ENCODE data around the gene ADAMTS2. TPM values are rescaled to one million over a fixed set of nuclear protein-coding genes. Genes with fewer than 3 reads are reported as not detected.
A peak's percentile ranks its signal among the peaks of the same experiment; 100 is the strongest.

Gene ADAMTS2
- total and polyA plus RNA-seq, 2 of the 8 experiments (the other 6 are each of a cell fraction or from before 2014, with no cell fraction given) = 6.6 to 7.3 TPM

DNA sequence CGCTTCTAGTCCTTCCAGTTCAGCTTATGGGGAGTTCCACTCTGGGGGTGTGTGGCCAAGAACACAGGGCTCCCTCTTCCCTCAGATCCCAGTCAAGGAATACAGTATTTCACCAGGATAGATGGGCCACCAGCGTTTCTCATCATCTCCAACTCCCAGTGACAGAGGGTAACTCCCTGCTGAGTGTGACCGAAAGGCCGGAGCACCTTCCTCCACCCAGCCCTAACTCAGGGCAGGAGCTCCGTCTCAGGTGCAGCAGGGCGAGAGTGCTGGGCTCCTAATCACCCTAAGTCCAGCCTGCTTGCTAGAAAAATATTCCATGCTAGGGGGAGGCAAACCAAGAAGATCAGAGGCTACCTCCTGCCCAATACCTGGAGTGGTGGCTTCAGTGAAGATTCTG is 102.6 kb downstream of the ADAMTS2 start:
- POLR2A ChIA-PET (ENCODE audit: partially characterized antibody) = no interaction called here
- Histone ChIP-seq H3K23me2 (ENCODE audit: low read depth, low read length) (peaks cover 4% of the 10 kb centered on the region; the same call in 1 of the 2 replicates), H2AFZ (ENCODE audit: low read length) (no peak overlapping the region), H4K91ac (replicated peaks; ENCODE audit: insufficient read length, low read length) (peak overlapping the region; percentile 10), H2BK20ac (ENCODE audit: low read length) (no peak overlapping the region), H2BK5ac (ENCODE audit: low read depth, low read length) (no peak overlapping the region), H4K20me1 (replicated peaks in 1 of 2; ENCODE audit: control insufficient read depth in 1 of 2, insufficient read depth in 2 of 2, low read length in 2 of 2) (no peaks in the 10 kb centered on the region), H3K27me3 (replicated peaks in 1 of 4; ENCODE audit: control insufficient read depth in 3 of 4, extremely low read depth in 1 of 4, insufficient read depth in 3 of 4, low read length in 3 of 4) (no peaks in the 10 kb centered on the region), H3K9me3 (ENCODE audit: insufficient read depth in 2 of 2, low read depth in 1 of 2, low read length in 1 of 2) (peaks cover under 1 to 4% of the 10 kb centered on the region in 2 experiments; a peak in 2 of 4 replicates), H3K79me1 (ENCODE audit: low read depth, low read length) (no peaks in the 10 kb centered on the region), H3K4me2 (ENCODE audit: insufficient read depth in 1 of 2, low read depth in 2 of 2, low read length in 2 of 2) (no peak overlapping the region), H3K27ac (ENCODE audit: low read depth, low read length) (no peak overlapping the region), H3K4me3 (ENCODE audit: extremely low read depth in 1 of 4, insufficient read depth in 2 of 4, low read depth in 3 of 4, low read length in 4 of 4) (no peak overlapping the region), H3K36me3 (ENCODE audit: control insufficient read depth in 2 of 4, insufficient read depth in 4 of 4, low read length in 3 of 4) (no peaks in the 10 kb centered on the region), H3K23ac (ENCODE audit: insufficient read length) (no peak overlapping the region), H2BK15ac (ENCODE audit: low read length) (no peak overlapping the region), H4K8ac (ENCODE audit: extremely low read depth, insufficient read depth, low read length) (no peak overlapping the region), H3K56ac (replicated peaks; ENCODE audit: insufficient read length, low read depth, low read length) (no peak overlapping the region), H3K9ac (replicated peaks in 1 of 4; ENCODE audit: extremely low read depth in 1 of 4, low read depth in 3 of 4, low read length in 3 of 4) (no peak overlapping the region), H3K79me2 (ENCODE audit: control insufficient read depth in 1 of 2, insufficient read depth in 2 of 2, low read length in 2 of 2) (no peaks in the 10 kb centered on the region), H4K5ac (ENCODE audit: insufficient read length, low read depth, low read length) (no peak overlapping the region), H2AK5ac (ENCODE audit: low read depth, low read length) (no peak overlapping the region), H2BK120ac (replicated peaks; ENCODE audit: low read depth, low read length) (no peak overlapping the region), H2BK12ac (ENCODE audit: low read depth, low read length) (no peak overlapping the region), H3K14ac (ENCODE audit: insufficient read length) (no peak overlapping the region), H3K4me1 (replicated peaks in 1 of 4; ENCODE audit: control insufficient read depth in 3 of 4, insufficient read depth in 4 of 4, low read length in 3 of 4) (peaks cover 0 to 7% (median 3%) of the 10 kb centered on the region in 4 experiments; a peak in 4 of 7 replicates), H3K18ac (ENCODE audit: extremely low read depth, low read length) (no peak overlapping the region), H3K4ac (replicated peaks; ENCODE audit: insufficient read length, low read depth, low read length) (no peak overlapping the region)
- FAIRE-seq (no peak), DNase-seq (ENCODE audit: low read depth in 1 of 2, low spot score in 2 of 2) (no peak)
- CTCF ChIA-PET (ENCODE audit: partially characterized antibody) = interaction anchor here (0.5 to 1.5 kb wide), 3 partner anchors 16 to 636 kb away, joined by 3 to 4 read pairs (median 4); no protein-coding TSS in a partner anchor
- TF ChIP-seq TAF1 (IDR thresholded peaks at IDR 0.05; ENCODE audit: low read depth, low read length) = no peak
- TF ChIP-seq EP300 (IDR thresholded peaks at IDR 0.05; ENCODE audit: borderline replicate concordance in 1 of 2, low read depth in 2 of 2, low read length in 2 of 2) = no peak
- no peak for TF ChIP-seq E2F6 (IDR thresholded peaks at IDR 0.05)
- 86% methylated on average over 6 of the region's 6 CpGs; no CpG with 5 or more reads in 1 of the 2 experiments for WGBS, 2 experiments (ENCODE audit: extremely low coverage in 1 of 2, insufficient coverage in 1 of 2, insufficient read length in 1 of 2, insufficient replicate concordance in 2 of 2, low coverage in 1 of 2, low lambda C conversion rate in 2 of 2, missing lambda C conversion rate in 1 of 2)
